Amniotic stem cell (primary cell): ENCODE results near the gene GGA1.
A peak's percentile ranks its signal among the peaks of the same experiment; 100 is the strongest.

Experiments used
- DNase-seq: peaks from one replicate; lab custom pipeline; 2025; lab: John Stamatoyannopoulos, UW

GGA1 gene

GRCh38 chr22:37608477-37609239, at the start of gene GGA1:
GGA1 (plus strand) TSS chr22:37608834; CDS start chr22:37608861, 27 bp downstream.
- peak; percentile 97 for DNase-seq

- no peak for DNase-seq
Observed at GRCh38 chr22:37559521-37559900, 49.1 kb upstream of the GGA1 start.

GRCh38 chr22:37559901-37560607, 48.6 kb upstream of the GGA1 start, which contains the start of gene CDC42EP1:
CDC42EP1 (plus strand) TSS chr22:37560480; CDS start chr22:37566350, 5,870 bp downstream.
- no peak for DNase-seq

GRCh38 chr22:37560608-37561211, 47.9 kb upstream of the GGA1 start:
- DNase-seq = no peak

GRCh38 chr22:37561212-37562048, 47.2 kb upstream of the GGA1 start:
- DNase-seq = peak; percentile 87

GRCh38 chr22:37562049-37562875, 46.4 kb upstream of the GGA1 start:
- no peak for DNase-seq

GRCh38 chr22:37563153-37564081, 45.2 kb upstream of the GGA1 start:
- peak; percentile 83 for DNase-seq

GRCh38 chr22:37564111-37564711, 44.4 kb upstream of the GGA1 start:
- DNase-seq = no peak

GRCh38 chr22:37565830-37566229, 42.8 kb upstream of the GGA1 start:
- DNase-seq = no peak

- no peak for DNase-seq
Observed at GRCh38 chr22:37566329-37566837, 42.3 kb upstream of the GGA1 start.

GRCh38 chr22:37566903-37567798, 41.5 kb upstream of the GGA1 start:
- no peak for DNase-seq

- no peak for DNase-seq
Observed at GRCh38 chr22:37568012-37568411, 40.6 kb upstream of the GGA1 start.

- DNase-seq = no peak
Observed at GRCh38 chr22:37568448-37569008, 40.1 kb upstream of the GGA1 start.

GRCh38 chr22:37569009-37569920, 39.4 kb upstream of the GGA1 start:
- no peak for DNase-seq

- no peak for DNase-seq
Observed at GRCh38 chr22:37569921-37570660, 38.5 kb upstream of the GGA1 start.

- DNase-seq = no peak
Observed at GRCh38 chr22:37570661-37570976, 38.0 kb upstream of the GGA1 start.
